Gastroesophageal sphincter (tissue), 3 donors: ENCODE results near the gene WDFY1.

ENCODE experiments used
- EP300 ChIP-seq: sonication (generic); formaldehyde crosslinking; IDR thresholded peaks from one replicate; pipeline ENCODE4 v1.6.1; 2017; ENCODE audit warnings: antibody characterized with exemption, mild to moderate bottlenecking
- POLR2A ChIP-seq, 2 donors: fragments of 450-650 bp; IDR thresholded peaks; one replicate each; pipeline ENCODE4 v1.6.1; 2017; ENCODE audit warnings: antibody characterized with exemption in 2 of 2, mild to moderate bottlenecking in 2 of 2, moderate library complexity in 1 of 2
- POLR2AphosphoS5 ChIP-seq: sonication (generic); formaldehyde crosslinking; IDR thresholded peaks from one replicate; pipeline ENCODE4 v1.6.1; 2017; ENCODE audit warnings: antibody characterized with exemption
- TF ChIP-seq, protein P1 (sequence below), 4 experiments: fragments of 200-600 bp in 2 of 4; fragments of 450-650 bp in 2 of 4; sonication (generic) in 1 of 4; IDR thresholded peaks; one replicate each; pipeline ENCODE4 v1.5.1; 2017 to 2019; ENCODE audit warnings: antibody characterized with exemption in 4 of 4, mild to moderate bottlenecking in 2 of 4, moderate library complexity in 2 of 4

DNA sequence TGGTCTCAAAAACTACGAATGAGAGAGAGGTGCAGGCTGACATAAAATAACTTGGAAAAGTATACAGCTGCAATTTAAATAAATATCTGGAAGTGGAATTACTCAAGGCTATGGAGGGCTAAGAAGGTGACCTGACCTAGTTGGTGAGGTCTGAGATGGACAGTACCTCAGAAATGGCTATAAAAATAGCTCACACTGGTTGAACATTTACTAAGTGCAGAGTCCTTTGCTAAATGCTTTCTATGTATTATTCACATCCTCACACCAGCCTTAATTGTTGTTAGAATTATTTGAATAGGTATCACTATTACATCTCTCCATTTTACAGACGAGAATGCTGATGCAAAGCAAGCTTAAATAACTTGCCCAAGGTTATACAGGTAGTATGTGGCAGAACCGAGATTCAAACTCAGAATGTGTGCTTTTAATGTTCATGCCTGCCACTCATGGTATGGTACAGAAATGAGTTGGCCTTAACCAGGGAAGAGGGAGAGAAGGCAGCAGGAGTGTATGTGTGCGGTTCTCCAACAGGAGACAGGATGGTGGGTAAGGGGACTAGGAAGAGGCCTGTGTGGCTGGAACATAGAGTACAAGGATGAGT is 49.5 kb upstream of the WDFY1 start:
- TF ChIP-seq, protein P1, sequence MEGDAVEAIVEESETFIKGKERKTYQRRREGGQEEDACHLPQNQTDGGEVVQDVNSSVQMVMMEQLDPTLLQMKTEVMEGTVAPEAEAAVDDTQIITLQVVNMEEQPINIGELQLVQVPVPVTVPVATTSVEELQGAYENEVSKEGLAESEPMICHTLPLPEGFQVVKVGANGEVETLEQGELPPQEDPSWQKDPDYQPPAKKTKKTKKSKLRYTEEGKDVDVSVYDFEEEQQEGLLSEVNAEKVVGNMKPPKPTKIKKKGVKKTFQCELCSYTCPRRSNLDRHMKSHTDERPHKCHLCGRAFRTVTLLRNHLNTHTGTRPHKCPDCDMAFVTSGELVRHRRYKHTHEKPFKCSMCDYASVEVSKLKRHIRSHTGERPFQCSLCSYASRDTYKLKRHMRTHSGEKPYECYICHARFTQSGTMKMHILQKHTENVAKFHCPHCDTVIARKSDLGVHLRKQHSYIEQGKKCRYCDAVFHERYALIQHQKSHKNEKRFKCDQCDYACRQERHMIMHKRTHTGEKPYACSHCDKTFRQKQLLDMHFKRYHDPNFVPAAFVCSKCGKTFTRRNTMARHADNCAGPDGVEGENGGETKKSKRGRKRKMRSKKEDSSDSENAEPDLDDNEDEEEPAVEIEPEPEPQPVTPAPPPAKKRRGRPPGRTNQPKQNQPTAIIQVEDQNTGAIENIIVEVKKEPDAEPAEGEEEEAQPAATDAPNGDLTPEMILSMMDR (IDR thresholded peaks at IDR 0.05) = no peak
- TF ChIP-seq POLR2A (IDR thresholded peaks at IDR 0.05) (no peak), POLR2AphosphoS5 (no peak), EP300 (no peak)
